Spleen (tissue), 11 donors: ENCODE data around the gene COQ5. TPM values are rescaled to one million over a fixed set of nuclear protein-coding genes. Genes with fewer than 3 reads are reported as not detected.
A peak's percentile ranks its signal among the peaks of the same experiment; 100 is the strongest.

Source experiments
- DNase-seq: peaks from one replicate; pipeline ENCODE4 v3.0.0-alpha.2; 2020
- H3K27ac ChIP-seq, 8 donors: fragments of 200-600 bp; sonication (generic) in 7 of 8; 1 replicate in 4 of 8; 2 replicates in 4 of 8; pipeline versions ENCODE4 v1.5.0 to v1.8.0; 2016 to 2021; ENCODE audit warnings: inconsistent platforms in 4 of 8, mild to moderate bottlenecking in 4 of 8, moderate library complexity in 1 of 8
- H3K27me3 ChIP-seq, 7 donors: fragments of 200-600 bp; sonication (generic) in 6 of 7; replicated peaks in 1 of 7; 1 replicate in 4 of 7; 2 replicates in 3 of 7; pipeline versions ENCODE4 v1.5.0 to v1.8.0; 2016 to 2021; ENCODE audit warnings: inconsistent platforms in 3 of 7, mild to moderate bottlenecking in 1 of 7
- H3K36me3 ChIP-seq, 6 donors: fragments of 200-600 bp; sonication (generic) in 5 of 6; 1 replicate in 4 of 6; 2 replicates in 2 of 6; pipeline versions ENCODE4 v1.5.0 to v1.8.0; 2016 to 2021; ENCODE audit warnings: inconsistent platforms in 2 of 6
- H3K4me1 ChIP-seq, 6 donors: fragments of 200-600 bp; sonication (generic) in 5 of 6; 1 replicate in 3 of 6; 2 replicates in 3 of 6; pipeline versions ENCODE4 v1.5.0 to v1.8.0; 2016 to 2021; ENCODE audit warnings: inconsistent platforms in 3 of 6
- H3K4me3 ChIP-seq, 8 donors: fragments of 200-600 bp; sonication (generic) in 7 of 8; 1 replicate in 4 of 8; 2 replicates in 4 of 8; pipeline versions ENCODE4 v1.5.0 to v1.8.0; 2016 to 2021; ENCODE audit warnings: inconsistent platforms in 4 of 8, mild to moderate bottlenecking in 4 of 8, moderate library complexity in 2 of 8
- H3K9me3 ChIP-seq, 8 donors: fragments of 200-600 bp; sonication (generic) in 7 of 8; 1 replicate in 4 of 8; 2 replicates in 4 of 8; pipeline versions ENCODE4 v1.5.0 to v1.8.0; 2016 to 2021; ENCODE audit warnings: inconsistent platforms in 4 of 8
- POLR2A ChIP-seq, 3 donors: fragments of 450-650 bp; IDR thresholded peaks; one replicate each; pipeline ENCODE4 v1.5.1; 2017; ENCODE audit warnings: antibody characterized with exemption in 3 of 3, mild to moderate bottlenecking in 1 of 3
- POLR2AphosphoS5 ChIP-seq, 3 donors: sonication (generic); formaldehyde crosslinking; IDR thresholded peaks; one replicate each; pipeline ENCODE4 v1.5.1; 2017; ENCODE audit warnings: antibody characterized with exemption in 3 of 3
- WGBS, 5 donors: extraction: QIAGEN DNeasy Blood & Tissue Kit in 3 of 5; methylation state at CpG; one replicate each; pipeline versions ENCODE4 v1.1.5 to v1.1.7; 2013 to 2018; 5-methylcytosine and 5-hydroxymethylcytosine counted together
- intact Hi-C: fragments of 100-400 bp; cut with DNase I; formaldehyde crosslinking; loops from one replicate; pipeline ENCODE4 v1.15.0; 2023; ENCODE audit warnings: low total_unique reads
- polyA plus RNA-seq, 3 donors: library from polyadenylated mRNA; stranded (reverse); fragments of 200-250 nt; gene quantifications; one replicate each; pipeline ENCODE4 v1.2.1, GENCODE V29; 2013
- total RNA-seq, 7 donors: library from RNA; depleted of rRNA in 3 of 7; stranded (reverse); fragments of >200 nt in 3 of 7; fragmentation: NEBNext Ultra II Directional in 4 of 7; extraction: Animal tissue kit (Norgen Biotek cat#: 25700) in 4 of 7; gene quantifications; one replicate each; pipeline versions ENCODE4 v1.1.0 to v1.2.1, GENCODE V29; 2016 to 2021
- TF ChIP-seq, protein P1 (sequence below), 11 experiments: fragments of 200-600 bp in 7 of 11; fragments of 450-650 bp in 4 of 11; sonication (generic) in 4 of 11; IDR thresholded peaks in 8 of 11; conservative IDR thresholded peaks in 3 of 11; 1 replicate in 7 of 11; 2 replicates in 4 of 11; pipeline versions ENCODE4 v1.4.0 to v1.8.0; 2016 to 2021; ENCODE audit warnings: antibody characterized with exemption in 11 of 11, inconsistent platforms in 4 of 11, mild to moderate bottlenecking in 1 of 11
- donor health status: healthy with polysubstance abuse.
- donor health status: DM: no; HTN: no; CAD: no; lungs with moderate emphysema.
- donor health status: DM: no; HTN: no; CAD: no.
- donor health status: Bipolar disorder and iron deficiency.
- donor health status: healthy.
- donor health status: DM: no; HTN: no; CAD: no.
- donor health status: DM: yes; HTN: yes; CAD: no.

Gene COQ5
- total and polyA plus RNA-seq, 10 donors, result 18.6 to 34.6 (median 23.7) TPM

DNA sequence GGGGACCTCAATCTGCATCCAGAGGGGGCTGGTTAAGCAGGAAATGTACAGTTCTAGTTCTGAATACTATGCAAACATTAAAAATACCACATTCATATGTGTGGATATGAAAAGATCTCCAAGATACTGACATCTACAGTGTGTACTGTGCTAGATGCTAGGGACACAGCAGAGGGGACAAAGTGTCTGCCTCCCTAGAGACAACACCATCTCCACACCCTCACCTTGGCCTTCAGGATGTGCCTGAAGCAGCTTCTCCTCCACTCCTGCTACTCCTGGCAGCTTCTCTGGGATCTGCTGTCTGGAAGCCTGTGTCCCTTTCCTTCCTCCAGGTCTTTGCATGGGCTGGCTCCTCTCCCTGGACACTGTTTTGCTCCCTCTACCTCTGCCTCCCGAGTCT is 48.7 kb downstream of the COQ5 start:
- Histone ChIP-seq H3K27me3 (no peaks in the 10 kb centered on the region), H3K4me1 (peaks cover 0 to 32% (median 3%) of the 10 kb centered on the region in 6 donors), H3K36me3 (peaks cover 0 to 10% (median 0%) of the 10 kb centered on the region in 6 donors), H3K9me3 (no peaks in the 10 kb centered on the region), H3K27ac (peak overlapping the region in 6 of 8 donors; percentile 5 to 72 (median 54)), H3K4me3 (no peak overlapping the region)
- no peak for TF ChIP-seq POLR2AphosphoS5 (IDR thresholded peaks at IDR 0.05)
- TF ChIP-seq POLR2A (IDR thresholded peaks at IDR 0.05), result no peak
- TF ChIP-seq, protein P1, sequence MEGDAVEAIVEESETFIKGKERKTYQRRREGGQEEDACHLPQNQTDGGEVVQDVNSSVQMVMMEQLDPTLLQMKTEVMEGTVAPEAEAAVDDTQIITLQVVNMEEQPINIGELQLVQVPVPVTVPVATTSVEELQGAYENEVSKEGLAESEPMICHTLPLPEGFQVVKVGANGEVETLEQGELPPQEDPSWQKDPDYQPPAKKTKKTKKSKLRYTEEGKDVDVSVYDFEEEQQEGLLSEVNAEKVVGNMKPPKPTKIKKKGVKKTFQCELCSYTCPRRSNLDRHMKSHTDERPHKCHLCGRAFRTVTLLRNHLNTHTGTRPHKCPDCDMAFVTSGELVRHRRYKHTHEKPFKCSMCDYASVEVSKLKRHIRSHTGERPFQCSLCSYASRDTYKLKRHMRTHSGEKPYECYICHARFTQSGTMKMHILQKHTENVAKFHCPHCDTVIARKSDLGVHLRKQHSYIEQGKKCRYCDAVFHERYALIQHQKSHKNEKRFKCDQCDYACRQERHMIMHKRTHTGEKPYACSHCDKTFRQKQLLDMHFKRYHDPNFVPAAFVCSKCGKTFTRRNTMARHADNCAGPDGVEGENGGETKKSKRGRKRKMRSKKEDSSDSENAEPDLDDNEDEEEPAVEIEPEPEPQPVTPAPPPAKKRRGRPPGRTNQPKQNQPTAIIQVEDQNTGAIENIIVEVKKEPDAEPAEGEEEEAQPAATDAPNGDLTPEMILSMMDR (IDR thresholded peaks at IDR 0.05 in 8 of 11, conservative IDR thresholded peaks at IDR 0.05 in 3 of 11), result no peak
- 76 to 85% (median 83%) methylated on average over 1 of the region's 1 CpG for WGBS, 5 donors
- DNase-seq, result no peak
- intact Hi-C loops, result no loop called here

DNA sequence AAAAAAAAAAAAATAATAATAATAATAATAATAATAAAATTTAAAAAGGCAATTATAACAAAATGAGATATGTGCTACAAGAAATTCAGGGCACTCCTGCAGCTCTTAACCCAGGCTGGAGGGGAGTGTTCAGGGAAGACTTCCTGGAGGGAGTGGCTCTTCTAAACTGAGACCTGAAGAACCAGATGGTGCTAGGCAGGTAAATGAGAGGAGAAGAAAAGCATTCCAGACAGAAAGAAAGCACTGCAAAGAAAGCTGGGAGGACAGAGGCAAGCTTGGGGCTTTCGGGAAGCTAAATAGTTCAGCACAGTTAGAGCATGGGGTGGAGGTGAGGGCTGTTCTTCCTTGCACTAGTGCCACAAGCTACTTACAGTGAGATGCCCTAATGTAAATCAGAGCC is 49.5 kb downstream of the COQ5 start:
- intact Hi-C loops, result no loop called here
- Histone ChIP-seq H3K27ac (peak overlapping the region in 2 of 8 donors; percentile 63 to 72), H3K9me3 (no peaks in the 10 kb centered on the region), H3K4me3 (no peak overlapping the region), H3K4me1 (peaks cover 0 to 40% (median 9%) of the 10 kb centered on the region in 6 donors), H3K36me3 (peaks cover 0 to 10% (median 0%) of the 10 kb centered on the region in 6 donors), H3K27me3 (no peaks in the 10 kb centered on the region)
- no peak for TF ChIP-seq POLR2A (IDR thresholded peaks at IDR 0.05)
- TF ChIP-seq POLR2AphosphoS5 (IDR thresholded peaks at IDR 0.05), result no peak
- TF ChIP-seq, protein P1 (IDR thresholded peaks at IDR 0.05 in 8 of 11, conservative IDR thresholded peaks at IDR 0.05 in 3 of 11), result no peak
- WGBS, 5 donors, result 92 to 96% (median 95%) methylated on average over 1 of the region's 1 CpG
- DNase-seq, result no peak

DNA sequence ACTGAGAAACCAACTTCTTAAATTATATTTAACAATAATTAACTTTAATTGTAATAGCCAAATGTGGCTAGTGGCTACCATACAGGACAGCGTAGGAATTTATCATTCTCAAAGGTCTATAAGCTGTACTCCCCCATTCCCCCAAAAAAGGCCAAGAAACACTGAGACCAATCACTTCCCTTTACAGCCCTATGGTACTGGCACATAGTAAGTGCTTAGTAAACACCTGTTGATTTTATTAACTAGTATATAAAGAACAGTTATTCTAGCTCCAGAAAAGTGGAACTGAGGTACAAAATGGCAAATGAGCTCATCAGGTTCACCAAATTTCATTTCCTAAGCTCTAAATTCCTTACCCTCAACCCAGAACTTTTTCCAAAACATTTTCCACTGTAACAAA is 53.3 kb downstream of the COQ5 start:
- H3K9me3 ChIP-seq, result no peaks in the 10 kb centered on the region
- intact Hi-C loops, result no loop called here
- TF ChIP-seq POLR2A (IDR thresholded peaks at IDR 0.05), result no peak
- no peak for TF ChIP-seq POLR2AphosphoS5 (IDR thresholded peaks at IDR 0.05)
- TF ChIP-seq, protein P1 (IDR thresholded peaks at IDR 0.05 in 8 of 11, conservative IDR thresholded peaks at IDR 0.05 in 3 of 11), result no peak
- no peak overlapping the region for H3K27ac ChIP-seq
- no peak for DNase-seq
- no peaks in the 10 kb centered on the region for H3K27me3 ChIP-seq
- no peaks in the 10 kb centered on the region for H3K36me3 ChIP-seq
- WGBS, 5 donors, result 96 to 100% (median 98%) methylated on average over 1 of the region's 1 CpG
- H3K4me3 ChIP-seq, result no peak overlapping the region
- H3K4me1 ChIP-seq, result peaks cover 0 to 60% (median 22%) of the 10 kb centered on the region in 6 donors

DNA sequence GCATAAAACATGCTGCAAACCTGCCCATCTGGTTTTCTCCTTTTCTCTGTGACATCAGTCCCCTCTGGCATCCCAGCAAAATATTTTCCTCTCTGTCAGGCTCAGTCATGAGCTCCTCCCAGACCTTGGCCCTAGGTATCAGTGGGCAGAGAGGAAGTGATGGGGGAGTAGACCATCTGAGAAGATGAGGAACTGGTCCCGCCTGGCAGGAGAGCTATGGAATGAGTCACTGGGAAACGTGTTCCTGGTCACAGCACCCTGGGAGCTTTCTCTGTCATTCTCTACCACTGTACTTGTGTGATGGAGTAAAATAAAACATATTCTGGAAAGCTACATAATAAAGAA is 54.4 kb downstream of the COQ5 start:
- WGBS, 5 donors, result 5 to 28% (median 15%) methylated on average over 2 of the region's 2 CpGs
- Histone ChIP-seq H3K27me3 (no peaks in the 10 kb centered on the region), H3K4me1 (peaks cover 4 to 60% (median 26%) of the 10 kb centered on the region in 6 donors), H3K36me3 (no peaks in the 10 kb centered on the region), H3K9me3 (no peaks in the 10 kb centered on the region), H3K27ac (peak overlapping the region in 2 of 8 donors; percentile 3 to 22), H3K4me3 (no peak overlapping the region)
- no peak for DNase-seq
- TF ChIP-seq POLR2A (IDR thresholded peaks at IDR 0.05), result no peak
- peak in 1 of 3 donors; percentile 41 for TF ChIP-seq POLR2AphosphoS5 (IDR thresholded peaks at IDR 0.05)
- TF ChIP-seq, protein P1 (IDR thresholded peaks at IDR 0.05 in 8 of 11, conservative IDR thresholded peaks at IDR 0.05 in 3 of 11), result no peak
- intact Hi-C loops, result no loop called here
